Activated naive CD8-positive, alpha-beta T cell treated with anti-CD3 and anti-CD28 coated beads for 36 hours (primary cell): ENCODE results near the gene ZNF566. TPM values are rescaled to one million over a fixed set of nuclear protein-coding genes. Genes with fewer than 3 reads are reported as not detected.

Source experiments
- DNase-seq: peaks from one replicate; pipeline ENCODE4 v3.0.0; 2021
- H3K27ac Mint-ChIP-seq: one replicate; pipeline ENCODE4 v1.8.0; 2022; ENCODE audit warnings: mild to moderate bottlenecking, moderate library complexity, mixed read lengths
- H3K27me3 Mint-ChIP-seq: one replicate; pipeline ENCODE4 v1.8.0; 2022; ENCODE audit warnings: mild to moderate bottlenecking, mixed read lengths
- H3K36me3 Mint-ChIP-seq: one replicate; pipeline ENCODE4 v1.8.0; 2021; ENCODE audit warnings: mild to moderate bottlenecking, mixed read lengths
- H3K4me1 Mint-ChIP-seq: one replicate; pipeline ENCODE4 v1.8.0; 2021; ENCODE audit warnings: mixed read lengths
- H3K4me3 Mint-ChIP-seq: one replicate; pipeline ENCODE4 v1.8.0; 2022; ENCODE audit warnings: mild to moderate bottlenecking, moderate library complexity, mixed read lengths
- H3K9me3 Mint-ChIP-seq: one replicate; pipeline ENCODE4 v1.8.0; 2022; ENCODE audit warnings: mixed read lengths
- total RNA-seq, 2 experiments: library from RNA; stranded (reverse); gene quantifications; one replicate each; pipeline ENCODE4 v1.2.3, GENCODE V29; 2021

ZNF566 gene
- total RNA-seq, 2 experiments from 2014 or later = 6.0 to 7.8 TPM

DNA sequence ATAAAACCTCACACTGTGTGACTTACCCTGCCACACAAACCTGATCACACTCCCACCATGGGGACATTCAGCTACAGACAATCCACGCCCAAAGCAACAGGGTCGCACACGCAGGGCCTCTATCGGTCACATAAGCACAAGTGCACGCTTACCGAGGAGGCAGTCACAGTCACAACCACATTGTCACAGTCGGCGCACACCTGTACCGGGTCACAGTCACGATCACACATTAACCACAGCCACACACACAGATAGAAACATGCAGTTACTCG is 579 bp downstream of the ZNF566 start:
- Mint-ChIP-seq H3K9me3 (peaks cover 21% of the 10 kb centered on the region), H3K27me3 (no peaks in the 10 kb centered on the region), H3K27ac (peak overlapping the region; percentile 100), H3K4me1 (peaks cover 24% of the 10 kb centered on the region), H3K36me3 (peaks cover 59% of the 10 kb centered on the region), H3K4me3 (peak overlapping the region; percentile 88)
- DNase-seq = peak; percentile 47

DNA sequence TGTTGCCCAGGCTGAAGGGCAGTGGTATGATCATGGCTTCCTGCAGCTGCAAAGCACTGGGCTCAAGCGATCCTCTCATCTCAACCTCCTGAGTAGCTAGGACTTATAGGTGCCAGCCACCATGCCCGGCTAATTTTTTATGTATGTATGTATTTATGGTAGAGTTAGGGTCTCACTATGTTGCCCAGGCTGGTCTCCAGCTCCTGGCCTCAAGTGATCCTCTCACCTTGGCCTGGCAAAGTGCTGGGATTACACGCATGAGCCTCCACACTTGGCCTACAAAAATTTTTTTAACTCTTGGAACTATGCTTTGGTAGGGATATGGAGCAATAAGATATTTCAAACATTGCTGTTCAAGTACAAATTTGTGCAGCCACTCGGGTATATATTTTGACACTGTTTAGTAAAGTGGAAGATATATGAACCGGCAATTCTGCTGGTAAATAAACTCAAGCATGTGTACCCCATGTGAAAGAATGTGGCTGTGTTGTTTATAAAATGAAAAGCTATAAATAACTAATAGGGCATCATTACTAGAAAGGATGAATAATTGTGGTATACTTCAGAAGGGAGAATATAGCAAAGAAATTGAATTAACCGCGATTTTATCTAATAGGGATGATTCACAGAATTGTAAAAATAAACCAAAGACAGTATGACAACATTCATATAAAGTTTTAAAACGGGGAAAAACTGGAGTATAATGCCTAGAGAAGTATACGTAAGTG is 1.1 kb downstream of the ZNF566 start:
- H3K27me3 Mint-ChIP-seq = no peaks in the 10 kb centered on the region

GRCh38 chr19:36483653-36484052 is 5.7 kb downstream of the ZNF566 start:
- no peak overlapping the region for H3K4me3 Mint-ChIP-seq
- no peak for DNase-seq
- H3K27ac Mint-ChIP-seq = no peak overlapping the region
- peaks cover 27% of the 10 kb centered on the region for H3K9me3 Mint-ChIP-seq
- H3K27me3 Mint-ChIP-seq = no peaks in the 10 kb centered on the region
- H3K4me1 Mint-ChIP-seq = peaks cover 15% of the 10 kb centered on the region
- peaks cover 88% of the 10 kb centered on the region for H3K36me3 Mint-ChIP-seq

More for the DNA sequence above, 1.1 kb downstream of the ZNF566 start:
- H3K27ac Mint-ChIP-seq = peak overlapping the region; percentile 100
- peaks cover 63% of the 10 kb centered on the region for H3K36me3 Mint-ChIP-seq
- H3K4me3 Mint-ChIP-seq = peak overlapping the region; percentile 88
- H3K9me3 Mint-ChIP-seq = peaks cover 21% of the 10 kb centered on the region
- DNase-seq = no peak
- peaks cover 24% of the 10 kb centered on the region for H3K4me1 Mint-ChIP-seq

DNA sequence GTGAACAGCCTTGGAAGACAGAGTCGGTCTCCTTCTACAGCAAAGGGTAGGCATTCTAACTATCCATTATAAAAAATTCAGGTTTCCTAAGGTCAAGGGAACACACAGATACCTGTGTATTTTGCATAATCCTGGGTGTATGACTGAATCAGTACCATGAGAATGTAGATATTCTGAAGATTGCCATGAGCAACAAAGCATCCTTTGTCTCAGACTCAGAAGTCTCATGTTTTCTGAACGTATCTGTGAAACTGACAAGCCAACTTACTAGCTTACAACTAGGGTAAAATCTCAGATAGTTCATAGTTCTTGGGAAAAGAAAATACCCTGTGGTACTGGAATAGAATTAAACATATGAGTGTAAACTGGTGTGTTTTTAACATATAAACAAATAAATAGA is 6.5 kb downstream of the ZNF566 start:
- H3K4me1 Mint-ChIP-seq = peaks cover 8% of the 10 kb centered on the region
- H3K36me3 Mint-ChIP-seq = peaks cover 86% of the 10 kb centered on the region
- no peak overlapping the region for H3K4me3 Mint-ChIP-seq
- H3K27me3 Mint-ChIP-seq = no peaks in the 10 kb centered on the region
- H3K9me3 Mint-ChIP-seq = peaks cover 30% of the 10 kb centered on the region
- no peak for DNase-seq
- H3K27ac Mint-ChIP-seq = no peak overlapping the region

- H3K4me3 Mint-ChIP-seq = no peak overlapping the region
These were observed 29.3 kb downstream of the ZNF566 start for GRCh38 chr19:36460046-36460445.

DNA sequence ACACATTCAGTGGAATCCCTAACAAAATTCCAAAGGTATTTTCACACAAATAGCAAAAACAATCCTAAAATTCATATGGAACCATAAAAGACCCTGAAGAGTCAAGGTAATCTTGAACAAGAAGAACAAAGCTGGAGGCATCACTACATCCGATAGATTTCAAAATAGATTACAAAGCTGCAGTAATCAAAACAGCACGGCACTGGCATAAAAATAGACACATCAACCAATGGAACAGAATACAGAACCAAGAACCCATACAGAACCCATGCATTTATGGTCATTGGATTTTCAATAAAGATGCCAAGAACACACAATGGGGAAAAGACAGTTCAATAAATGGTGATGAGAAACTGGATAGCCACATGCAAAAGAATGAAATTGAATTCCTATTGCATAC is 32.5 kb downstream of the ZNF566 start:
- peaks cover 87% of the 10 kb centered on the region for H3K36me3 Mint-ChIP-seq
- peaks cover 56% of the 10 kb centered on the region for H3K9me3 Mint-ChIP-seq
- H3K27me3 Mint-ChIP-seq = no peaks in the 10 kb centered on the region
- no peak for DNase-seq
- H3K27ac Mint-ChIP-seq = no peak overlapping the region
- no peaks in the 10 kb centered on the region for H3K4me1 Mint-ChIP-seq
- no peak overlapping the region for H3K4me3 Mint-ChIP-seq

More at GRCh38 chr19:36460046-36460445, 29.3 kb downstream of the ZNF566 start:
- peaks cover 38% of the 10 kb centered on the region for H3K9me3 Mint-ChIP-seq
- no peak for DNase-seq
- peaks cover 80% of the 10 kb centered on the region for H3K36me3 Mint-ChIP-seq
- H3K27me3 Mint-ChIP-seq = no peaks in the 10 kb centered on the region
- H3K27ac Mint-ChIP-seq = no peak overlapping the region
- H3K4me1 Mint-ChIP-seq = no peaks in the 10 kb centered on the region

DNA sequence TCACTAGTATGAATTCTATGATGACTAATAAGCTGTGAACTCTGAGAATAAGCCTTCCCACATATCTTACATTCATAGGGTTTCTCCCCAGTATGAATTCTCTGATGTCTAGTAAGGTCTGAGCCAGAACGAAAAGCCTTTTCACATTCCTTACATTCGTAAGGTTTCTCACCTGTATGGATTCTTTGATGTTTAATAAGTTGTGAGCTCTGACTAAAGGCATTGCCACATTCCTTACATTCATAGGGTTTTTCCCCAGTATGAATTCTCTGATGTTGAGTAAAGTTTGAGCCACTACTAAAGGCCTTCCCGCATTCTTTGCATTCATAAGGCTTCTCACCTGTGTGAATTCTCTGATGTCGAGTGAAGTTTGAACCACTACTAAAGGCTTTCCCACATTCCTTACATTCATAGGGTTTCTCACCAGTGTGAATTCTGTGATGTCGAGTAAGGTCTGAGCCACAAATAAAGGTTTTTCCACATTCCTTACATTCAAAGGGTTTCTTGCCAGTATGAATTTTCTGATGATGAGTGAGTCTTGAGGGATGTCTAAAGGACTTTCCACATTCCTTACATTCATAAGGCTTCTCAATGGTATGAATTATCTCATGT is 40.2 kb downstream of the ZNF566 start:
- Mint-ChIP-seq H3K9me3 (peaks cover 60% of the 10 kb centered on the region), H3K36me3 (peaks cover 70% of the 10 kb centered on the region), H3K4me1 (no peaks in the 10 kb centered on the region), H3K27me3 (no peaks in the 10 kb centered on the region), H3K4me3 (no peak overlapping the region), H3K27ac (no peak overlapping the region)
- DNase-seq = no peak

DNA sequence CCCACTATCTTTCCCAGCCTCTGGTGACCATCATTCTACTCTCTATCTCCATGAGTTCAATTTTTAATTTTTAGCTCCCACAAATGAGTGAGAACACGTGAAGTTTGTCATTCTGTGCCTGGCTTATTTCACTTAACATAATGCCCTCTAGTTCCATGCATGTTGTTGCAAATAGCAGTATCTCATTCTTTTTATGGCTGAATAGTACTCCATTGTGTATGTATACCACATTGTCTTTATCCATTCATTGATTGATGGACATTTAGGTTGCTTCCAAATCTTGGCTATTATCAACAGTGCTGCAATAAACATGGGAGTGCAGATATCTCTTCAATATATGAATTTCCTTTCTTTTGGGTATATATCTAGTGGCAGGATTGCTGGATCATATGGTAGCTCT is 48.0 kb downstream of the ZNF566 start:
- H3K4me1 Mint-ChIP-seq = no peaks in the 10 kb centered on the region
- no peak overlapping the region for H3K4me3 Mint-ChIP-seq
- DNase-seq = no peak
- H3K36me3 Mint-ChIP-seq = peaks cover 7% of the 10 kb centered on the region
- H3K27me3 Mint-ChIP-seq = no peaks in the 10 kb centered on the region
- peaks cover 34% of the 10 kb centered on the region for H3K9me3 Mint-ChIP-seq
- H3K27ac Mint-ChIP-seq = no peak overlapping the region

DNA sequence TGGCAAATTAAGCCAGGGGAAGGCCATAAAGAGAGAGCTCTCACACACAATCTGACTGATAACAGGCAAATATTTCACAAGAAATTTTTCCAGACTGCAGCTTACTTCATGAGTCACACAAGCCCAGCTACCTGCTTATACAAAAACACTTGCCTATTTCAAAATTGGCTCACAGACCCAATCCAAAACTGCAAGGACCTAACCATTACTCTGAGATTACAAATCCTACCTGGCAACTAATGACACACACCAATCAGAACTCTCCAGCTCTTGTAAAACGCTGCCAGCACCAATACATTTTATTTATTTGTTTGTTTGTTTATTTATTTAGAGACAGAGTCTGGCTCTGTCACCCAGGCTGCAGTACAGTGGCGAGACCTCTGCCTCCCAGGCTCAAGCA is 52.8 kb downstream of the ZNF566 start:
- DNase-seq = no peak
- Mint-ChIP-seq H3K4me3 (no peak overlapping the region), H3K4me1 (no peaks in the 10 kb centered on the region), H3K36me3 (peaks cover 2% of the 10 kb centered on the region), H3K9me3 (peaks cover 31% of the 10 kb centered on the region), H3K27ac (no peak overlapping the region), H3K27me3 (no peaks in the 10 kb centered on the region)

DNA sequence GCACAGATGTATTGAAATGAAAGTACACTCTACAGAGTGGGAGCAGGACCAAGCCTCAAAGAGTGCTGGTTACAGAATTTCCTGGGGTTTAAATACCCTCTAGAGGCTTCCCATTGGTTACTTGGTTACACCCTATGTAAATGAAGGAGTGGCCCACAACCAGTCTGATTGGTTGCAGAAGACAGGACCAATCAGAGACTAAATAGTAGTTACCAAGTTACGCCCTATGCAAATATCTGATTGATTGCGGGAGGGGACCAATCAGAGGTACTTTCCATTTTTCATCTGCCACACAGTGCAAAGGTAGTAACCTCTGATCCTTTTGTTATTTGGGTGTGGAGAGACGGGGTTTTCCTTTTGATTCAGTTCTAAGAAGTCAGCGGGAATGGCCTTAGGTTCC is 65.4 kb downstream of the ZNF566 start:
- H3K9me3 Mint-ChIP-seq = peaks cover 30% of the 10 kb centered on the region
- H3K4me3 Mint-ChIP-seq = no peak overlapping the region
- no peak overlapping the region for H3K27ac Mint-ChIP-seq
- no peak for DNase-seq
- peaks cover 5% of the 10 kb centered on the region for H3K4me1 Mint-ChIP-seq
- H3K27me3 Mint-ChIP-seq = peaks cover 43% of the 10 kb centered on the region
- H3K36me3 Mint-ChIP-seq = peaks cover 30% of the 10 kb centered on the region

GRCh38 chr19:36421749-36422481 is 67.4 kb downstream of the ZNF566 start:
- Mint-ChIP-seq H3K9me3 (peaks cover 32% of the 10 kb centered on the region), H3K4me3 (peak overlapping the region; percentile 43)

GRCh38 chr19:36420961-36421748 is 68.2 kb downstream of the ZNF566 start:
- peaks cover 13% of the 10 kb centered on the region for H3K4me1 Mint-ChIP-seq
- no peak overlapping the region for H3K27ac Mint-ChIP-seq
- H3K4me3 Mint-ChIP-seq = peak overlapping the region; percentile 51
- H3K36me3 Mint-ChIP-seq = peaks cover 48% of the 10 kb centered on the region
- peaks cover 31% of the 10 kb centered on the region for H3K9me3 Mint-ChIP-seq
- DNase-seq = peak; percentile 9
- peaks cover 43% of the 10 kb centered on the region for H3K27me3 Mint-ChIP-seq

More at GRCh38 chr19:36421749-36422481, 67.4 kb downstream of the ZNF566 start:
- no peak overlapping the region for H3K27ac Mint-ChIP-seq
- DNase-seq = no peak
- peaks cover 13% of the 10 kb centered on the region for H3K4me1 Mint-ChIP-seq
- H3K36me3 Mint-ChIP-seq = peaks cover 44% of the 10 kb centered on the region
- peaks cover 43% of the 10 kb centered on the region for H3K27me3 Mint-ChIP-seq

DNA sequence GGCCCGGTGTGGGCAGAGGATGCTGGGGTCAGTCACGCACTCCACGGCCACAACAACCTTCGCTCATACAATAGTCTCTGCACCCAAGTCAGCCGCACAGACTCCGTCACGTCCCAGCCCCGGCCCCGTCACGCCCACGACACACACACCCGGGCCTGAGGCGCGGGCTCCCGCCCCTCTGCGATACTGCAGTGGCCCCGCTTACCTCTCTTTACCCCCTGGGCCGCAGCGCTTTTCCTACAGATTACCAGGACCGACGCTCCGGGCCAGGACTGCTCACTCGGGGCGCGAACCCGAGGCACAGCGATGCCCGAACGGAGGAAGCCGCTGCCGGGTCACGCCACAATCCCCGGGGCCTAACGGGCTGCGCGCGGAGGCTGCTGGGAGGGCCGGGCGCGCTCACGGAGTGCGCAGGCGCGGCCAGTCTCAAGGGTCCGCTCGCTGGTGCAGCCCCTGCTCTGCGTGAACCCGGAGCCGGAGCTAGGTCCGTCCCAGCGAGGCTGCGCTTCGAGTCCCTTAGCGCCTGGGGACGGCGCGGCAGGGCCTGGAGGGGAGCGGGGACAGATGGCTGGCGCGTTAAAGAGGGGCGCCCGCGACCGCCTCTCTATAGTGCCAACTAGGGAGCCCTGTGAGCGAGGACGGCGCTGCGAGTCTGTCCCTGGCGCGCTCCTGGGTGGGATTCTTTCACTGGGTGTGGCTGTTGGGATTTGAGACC is 70.9 kb downstream of the ZNF566 start, which contains the start of gene ZFP82:
Gene ZFP82, minus strand, starts transcription at position 358 of the 715 bp plus-strand sequence. CDS start 8,855 bp downstream, outside the sequence.
- DNase-seq = peak; percentile 86
- H3K4me1 Mint-ChIP-seq = peaks cover 15% of the 10 kb centered on the region
- peak within 1 kb of the TSS; percentile 96 for H3K27ac Mint-ChIP-seq
- peaks cover 35% of the 10 kb centered on the region for H3K9me3 Mint-ChIP-seq
- H3K27me3 Mint-ChIP-seq = peaks cover 30% of the 10 kb centered on the region
- peak within 1 kb of the TSS; percentile 93 for H3K4me3 Mint-ChIP-seq
- peaks cover 70% of the 10 kb centered on the region for H3K36me3 Mint-ChIP-seq

GRCh38 chr19:36417752-36418286 is 71.5 kb downstream of the ZNF566 start:
- H3K4me3 Mint-ChIP-seq = peak overlapping the region; percentile 93
- H3K9me3 Mint-ChIP-seq = peaks cover 37% of the 10 kb centered on the region
- peaks cover 76% of the 10 kb centered on the region for H3K36me3 Mint-ChIP-seq
- peaks cover 15% of the 10 kb centered on the region for H3K4me1 Mint-ChIP-seq
- H3K27me3 Mint-ChIP-seq = peaks cover 26% of the 10 kb centered on the region
- no peak for DNase-seq
- H3K27ac Mint-ChIP-seq = peak overlapping the region; percentile 96
